Activated CD4-positive, alpha-beta T cell treated with anti-CD3 and anti-CD28 coated beads for 1 hour (primary cell): Measurements from ENCODE around the gene SLC35G6.
A peak's percentile ranks its signal among the peaks of the same experiment; 100 is the strongest.
"Not testable (repeated sequence)": the region's sequence is repeated elsewhere in the genome, so short reads cannot be mapped to it uniquely, and the experiment has no call there.

Experiments used
- DNase-seq: peaks from one replicate; pipeline ENCODE4 v3.0.0-alpha.2; 2020

The SLC35G6 gene

DNA sequence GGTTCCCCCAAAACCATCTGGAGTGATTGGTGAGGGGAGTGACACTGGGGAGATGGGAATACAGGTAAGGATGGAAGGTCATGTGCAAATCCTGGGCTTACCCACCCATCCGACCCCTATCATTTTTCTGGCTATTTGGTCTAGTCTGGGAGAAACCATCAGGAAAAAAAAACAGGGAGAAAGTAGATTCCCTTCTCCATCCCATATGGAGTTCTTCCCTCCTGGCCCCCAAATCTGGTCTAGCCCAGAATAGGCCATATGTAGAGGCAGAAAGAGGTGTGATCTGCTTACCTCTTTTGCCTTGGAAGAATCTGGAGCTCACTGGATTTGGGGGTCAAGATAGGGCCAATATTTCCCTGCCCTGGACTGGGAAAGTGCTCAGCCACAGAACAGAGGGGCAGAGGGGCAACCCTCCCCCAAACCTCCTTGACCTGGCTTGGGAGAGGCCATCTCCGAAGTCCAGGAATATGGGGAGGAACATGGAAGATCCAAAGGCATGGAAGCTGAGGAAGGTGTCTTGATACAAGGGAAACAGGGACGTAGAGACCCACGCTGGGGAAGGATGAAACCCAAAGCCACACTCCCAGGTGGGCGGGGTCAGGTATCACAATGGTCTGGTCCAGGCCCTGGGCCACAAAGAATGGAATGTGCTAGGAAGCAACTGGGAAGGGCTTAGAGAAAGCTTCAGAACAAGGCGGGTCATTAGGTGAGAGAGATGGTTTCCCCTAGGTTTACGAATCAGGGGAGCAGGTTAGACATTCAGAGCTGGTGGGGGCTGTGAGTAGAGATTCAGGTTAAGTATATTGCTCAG is 20.2 kb upstream of the SLC35G6 start:
- DNase-seq: no peak

DNA sequence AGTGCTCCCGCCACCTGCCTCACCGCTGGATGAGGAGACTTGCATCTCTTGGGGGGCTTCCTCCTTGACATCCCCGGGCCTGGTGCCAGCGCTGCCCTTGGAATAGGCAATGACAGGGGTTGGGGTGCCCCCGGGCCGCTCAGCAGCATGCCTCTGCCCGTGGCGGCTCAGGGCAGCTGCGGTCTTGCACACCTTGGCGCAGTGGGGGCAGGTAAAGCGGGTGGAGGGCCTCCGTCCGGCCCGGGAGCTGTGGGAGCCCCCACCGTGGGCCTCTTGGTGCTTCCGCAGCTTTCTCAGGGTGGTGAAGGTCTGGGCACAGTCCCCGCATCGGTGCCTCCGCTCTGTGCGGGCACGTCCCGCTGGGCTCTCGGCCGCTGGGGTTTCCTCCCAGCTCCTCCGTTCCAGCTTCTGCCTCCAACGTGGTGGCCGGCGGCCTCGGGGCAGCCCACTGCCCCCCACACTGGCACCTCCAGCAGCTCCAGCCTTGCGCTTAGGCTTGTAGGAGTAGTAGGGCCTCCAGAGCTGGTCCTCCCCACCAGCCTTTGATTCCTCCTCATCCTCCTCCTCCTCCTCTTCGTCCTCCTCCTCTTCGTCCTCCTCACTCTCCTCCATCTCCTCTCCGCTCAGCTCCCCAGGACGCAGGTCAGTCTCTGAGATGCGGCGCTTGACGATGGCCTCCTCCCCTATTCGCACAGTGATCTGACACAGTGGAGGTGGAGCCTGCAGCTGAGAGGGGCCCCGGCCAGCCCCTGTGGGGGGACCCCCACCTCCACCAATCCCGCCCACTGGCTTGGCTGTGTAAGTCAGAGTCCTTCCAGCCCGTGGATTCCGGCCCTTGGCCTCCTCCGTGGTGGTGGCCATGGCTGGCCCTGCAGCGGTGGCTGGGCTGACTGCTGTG is 18.5 kb upstream of the SLC35G6 start:
- DNase-seq: no peak

DNA sequence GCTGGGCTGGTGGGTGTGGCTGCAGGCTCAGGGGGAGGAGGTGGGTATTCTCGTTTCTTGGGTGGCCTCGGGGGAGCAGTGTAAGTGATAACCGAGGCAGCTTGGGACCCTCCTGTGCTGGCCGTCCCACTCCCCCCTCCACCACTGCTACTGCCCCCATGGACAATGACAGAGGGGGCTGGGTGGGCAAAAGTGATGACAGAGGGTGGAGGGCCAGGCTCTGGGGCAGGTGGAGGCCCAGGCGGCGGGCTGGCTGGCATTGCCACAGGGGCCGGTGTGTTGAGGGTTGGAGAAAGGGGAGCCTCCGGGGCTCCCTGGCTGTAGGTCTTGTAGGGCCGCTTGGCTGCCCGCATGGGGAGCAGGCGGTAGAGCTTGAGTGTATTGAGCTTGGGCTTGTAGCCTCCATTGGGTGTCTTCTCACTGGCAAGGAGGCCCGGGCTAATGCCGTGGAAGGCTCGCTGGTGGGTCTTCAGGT is 17.8 kb upstream of the SLC35G6 start:
- no peak for DNase-seq

GRCh38 chr17:7464081-7464480 is 17.2 kb upstream of the SLC35G6 start:
- DNase-seq: no peak

DNA sequence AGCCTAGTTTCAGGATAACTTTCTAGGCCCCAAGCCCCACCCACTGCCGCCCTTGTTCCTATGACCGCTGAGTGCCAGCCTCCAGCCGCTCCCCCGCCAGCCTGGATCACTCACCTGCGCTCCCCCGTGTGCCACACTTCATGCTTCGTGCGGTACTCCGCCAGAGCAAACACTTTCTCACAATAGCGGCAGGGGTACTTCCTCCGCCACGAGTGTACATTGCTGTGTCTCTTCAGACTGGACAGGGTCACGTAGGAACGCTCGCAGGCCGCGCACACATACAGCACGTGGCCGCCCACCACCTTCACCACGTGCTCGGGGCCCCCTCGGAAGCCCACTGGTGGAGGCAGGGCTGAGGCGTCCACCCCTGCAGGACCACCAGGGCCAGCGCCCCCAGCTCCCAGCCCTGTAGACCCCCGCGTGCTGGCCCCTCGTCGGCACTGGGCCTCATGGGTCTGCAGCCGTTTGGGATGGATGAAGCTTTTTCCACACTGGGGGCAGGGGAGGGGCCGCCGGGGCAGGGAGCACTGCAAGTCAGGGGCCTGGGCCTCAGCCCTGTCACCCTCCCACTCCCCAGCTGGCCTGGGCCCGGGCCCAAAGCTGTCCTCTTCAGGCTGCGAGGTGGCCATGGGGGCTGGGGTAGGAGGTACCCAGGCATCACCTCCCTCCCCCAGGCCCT is 15.5 kb upstream of the SLC35G6 start:
- DNase-seq: no peak

GRCh38 chr17:7466318-7466638 is 15.0 kb upstream of the SLC35G6 start:
- no peak for DNase-seq

DNA sequence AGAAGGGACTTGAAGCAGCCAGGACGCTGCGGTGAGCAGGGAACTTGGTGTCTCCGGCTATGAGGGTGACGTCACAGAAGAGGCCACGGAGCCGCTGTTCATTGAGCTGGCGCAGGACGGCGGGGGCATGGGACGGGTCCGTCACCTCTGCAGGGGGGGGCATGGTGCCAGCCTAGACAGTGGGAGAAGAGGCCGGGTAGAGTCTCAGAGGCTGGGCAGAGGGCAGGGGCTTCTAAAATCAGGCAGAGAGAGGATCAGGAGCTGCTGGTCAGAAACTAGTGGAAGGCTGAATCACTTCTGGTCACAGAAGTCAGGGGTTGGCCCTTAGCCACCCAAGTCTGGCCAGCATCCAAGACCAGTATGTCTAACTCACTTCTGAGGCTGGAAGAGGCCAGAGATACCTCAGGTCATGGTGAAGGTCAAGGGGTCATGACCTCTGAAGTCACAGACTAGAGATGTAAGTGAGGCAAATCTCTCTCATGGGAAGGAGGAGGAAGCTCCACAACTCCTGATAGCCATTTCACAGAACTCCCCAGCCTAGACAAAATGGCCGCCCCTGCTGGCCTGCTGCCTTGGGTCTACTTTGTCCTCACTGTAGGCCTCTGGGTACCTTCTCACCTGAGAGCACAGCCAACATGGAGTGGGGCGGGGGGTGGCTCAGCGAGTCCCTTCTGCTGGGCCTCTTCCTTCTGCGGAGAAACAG is 14.5 kb upstream of the SLC35G6 start:
- no peak for DNase-seq

DNA sequence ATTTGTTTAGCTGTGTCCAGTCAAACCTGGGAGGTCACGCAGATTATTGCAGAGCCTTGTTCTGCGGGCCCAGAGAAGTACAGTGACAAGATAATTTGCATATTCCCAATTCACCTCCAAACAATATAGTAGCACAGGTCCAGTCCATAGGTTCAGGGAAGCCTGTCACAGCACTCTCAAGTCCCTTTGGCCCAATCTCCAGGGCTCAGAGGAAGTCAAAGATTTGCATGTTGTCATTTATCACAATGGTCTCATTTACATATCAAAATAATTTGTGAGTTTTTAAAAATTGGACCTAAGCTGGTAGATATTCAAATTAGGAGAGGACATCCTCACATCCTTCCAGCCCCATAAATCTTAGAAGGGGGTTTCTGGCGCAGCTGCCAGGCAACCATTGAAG is 13.7 kb upstream of the SLC35G6 start:
- no peak for DNase-seq

GRCh38 chr17:7468290-7468689 is 13.0 kb upstream of the SLC35G6 start:
- DNase-seq: no peak

- no peak for DNase-seq
These were observed 12.3 kb upstream of the SLC35G6 start for GRCh38 chr17:7468804-7469389.

GRCh38 chr17:7469843-7470242 is 11.4 kb upstream of the SLC35G6 start:
- DNase-seq: not testable (repeated sequence)

DNA sequence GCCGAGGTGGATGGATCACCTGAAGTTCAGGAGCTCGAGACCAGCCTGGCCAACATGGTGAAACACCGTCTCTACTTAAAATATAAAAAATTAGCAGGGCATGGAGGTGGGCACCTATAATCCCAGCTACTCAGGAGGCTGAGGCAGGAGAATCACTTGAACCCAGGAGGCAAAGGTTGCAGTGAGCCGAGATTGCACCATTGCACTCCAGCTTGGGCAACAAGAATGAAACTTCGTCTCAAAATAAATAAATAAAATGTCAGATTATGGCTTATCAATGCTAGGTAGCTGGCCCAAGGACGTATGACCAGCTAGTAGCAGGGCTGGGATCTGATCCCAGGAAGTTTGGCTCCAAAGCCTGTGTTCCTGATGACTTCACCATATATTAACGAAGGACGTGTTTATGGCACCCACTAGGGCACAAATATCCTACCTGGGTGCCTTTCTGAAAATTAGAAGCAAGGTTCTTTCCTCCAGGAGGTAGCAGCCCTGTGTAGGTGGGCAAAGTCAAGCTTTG is 10.7 kb upstream of the SLC35G6 start:
- DNase-seq: not testable (repeated sequence)

DNA sequence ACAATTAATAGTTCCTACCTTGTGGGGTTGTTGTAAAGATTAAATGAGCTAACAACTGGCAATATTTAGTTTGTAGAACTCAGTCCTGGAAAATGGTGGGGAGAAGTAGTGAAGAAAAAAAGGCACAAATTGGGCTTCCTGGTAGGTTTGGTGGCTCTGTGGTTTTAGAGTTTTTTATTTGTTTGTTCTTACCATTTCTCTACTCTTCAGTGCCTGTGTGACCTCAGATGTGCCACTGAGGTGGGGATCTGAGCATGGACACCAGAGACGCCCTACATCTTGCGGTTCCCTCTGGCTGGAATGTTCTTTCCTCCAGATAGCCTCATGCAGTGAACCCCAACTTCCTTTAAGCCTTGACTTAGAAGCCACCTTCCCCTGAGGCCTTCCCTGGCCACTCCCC is 9.5 kb upstream of the SLC35G6 start:
- DNase-seq: no peak

DNA sequence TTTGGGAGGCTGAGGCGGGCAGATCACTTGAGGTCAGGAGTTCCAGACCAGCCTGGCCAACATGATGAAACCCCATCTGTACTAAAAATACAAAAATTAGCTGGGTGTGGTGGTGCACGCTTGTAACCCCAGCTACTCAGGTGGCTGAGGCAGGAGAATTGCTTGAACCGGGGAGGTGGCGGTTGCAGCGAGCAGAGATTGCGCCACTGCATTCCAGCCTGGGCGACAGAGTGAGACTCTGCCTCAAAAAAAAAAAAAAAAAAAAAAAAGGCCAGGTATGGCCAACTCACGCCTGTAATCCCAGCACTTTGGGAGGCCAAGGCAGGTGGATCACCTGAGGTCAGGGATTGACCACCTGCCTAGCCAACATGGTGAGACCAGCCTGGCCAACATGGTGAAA is 6.5 kb upstream of the SLC35G6 start:
- not testable (repeated sequence) for DNase-seq

GRCh38 chr17:7475764-7476422 is 5.4 kb upstream of the SLC35G6 start:
- no peak for DNase-seq

DNA sequence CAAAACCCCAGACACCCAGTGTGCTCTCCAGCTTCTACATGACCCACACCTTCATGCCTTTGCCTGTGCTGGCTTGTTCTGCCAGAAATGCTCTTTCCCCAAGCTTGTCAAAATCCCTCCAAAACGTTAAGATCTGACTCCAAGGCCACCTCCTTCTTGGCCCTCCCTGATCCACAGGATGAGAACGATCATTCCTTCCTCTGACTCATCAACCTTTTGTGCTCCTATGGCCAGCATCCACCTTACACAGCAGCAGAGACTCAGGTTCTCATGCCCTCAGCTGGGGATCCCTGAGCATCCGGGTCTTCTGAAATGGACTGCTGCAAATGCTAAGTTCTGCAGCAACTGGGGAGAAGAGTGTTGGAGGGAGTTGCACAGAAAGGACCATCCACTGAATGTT is 4.8 kb upstream of the SLC35G6 start:
- DNase-seq: no peak

DNA sequence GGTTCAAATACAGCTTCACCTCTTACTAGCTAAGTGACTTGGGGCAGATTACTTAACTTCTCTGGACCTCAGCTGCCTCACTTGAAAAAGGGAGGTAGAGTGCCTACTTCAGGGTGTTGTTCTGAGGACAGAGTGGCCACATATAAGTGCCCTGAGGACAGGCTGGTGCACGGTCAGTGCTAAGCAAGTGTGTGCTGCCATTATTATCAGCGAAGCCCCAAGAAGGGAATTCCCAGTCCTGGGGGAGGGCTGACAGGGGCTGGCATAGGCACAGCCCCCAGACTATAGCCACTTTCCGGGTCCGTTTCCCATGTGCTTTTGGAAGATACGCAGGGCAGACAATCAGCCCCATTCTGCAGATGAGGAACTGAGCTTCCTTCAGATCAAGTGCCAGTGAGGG is 4.3 kb upstream of the SLC35G6 start:
- DNase-seq: no peak

- DNase-seq: no peak
These were observed 3.6 kb upstream of the SLC35G6 start for GRCh38 chr17:7477392-7478275.

DNA sequence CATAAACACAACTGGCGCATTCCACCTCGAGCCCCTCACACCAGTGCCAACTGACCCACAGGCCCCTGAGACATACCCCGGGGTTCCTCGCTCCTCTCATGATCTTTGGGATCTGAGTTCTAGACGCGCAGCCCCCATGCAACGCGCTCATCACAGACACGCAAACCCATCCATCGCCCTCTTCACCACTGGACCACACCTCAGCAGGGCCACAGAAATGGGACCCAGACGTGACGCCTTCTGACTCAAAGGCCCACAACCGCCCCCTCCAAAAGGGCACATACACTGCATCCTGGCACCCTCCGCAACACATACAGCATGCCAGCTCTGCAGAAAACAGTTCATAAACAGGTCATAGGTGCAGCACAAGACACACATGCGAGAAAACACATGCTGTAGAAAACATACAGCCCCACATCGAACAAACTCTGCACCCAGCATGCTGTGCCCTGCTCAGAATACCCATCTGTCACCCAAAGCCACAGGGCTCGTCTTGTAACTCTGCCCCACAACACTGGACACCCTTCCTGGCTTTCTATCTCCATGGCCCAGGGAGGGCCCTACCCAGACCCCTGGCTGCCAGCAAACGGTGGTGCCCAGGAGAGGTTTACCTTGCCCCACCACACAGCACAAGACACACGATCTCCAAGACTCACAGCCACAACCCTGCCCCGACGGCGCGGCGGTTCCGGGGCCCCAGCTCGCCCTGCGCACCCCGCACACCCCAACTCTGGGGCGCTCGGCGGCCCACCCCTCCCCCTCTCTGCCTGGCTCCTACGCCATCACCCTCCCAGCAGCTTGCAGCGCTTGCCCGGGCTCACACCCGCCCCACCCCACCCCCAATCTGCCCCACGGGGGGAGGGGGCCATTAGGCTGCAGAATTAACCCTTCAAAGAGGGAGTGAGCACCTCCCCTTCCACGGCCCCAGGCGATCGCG is 2.7 kb upstream of the SLC35G6 start:
- peak; percentile 43 for DNase-seq
